Smooth muscle cell (in vitro differentiated cells): ENCODE results near the gene CCNL2. TPM values are rescaled to one million over a fixed set of nuclear protein-coding genes. Genes with fewer than 3 reads are reported as not detected.
"Not testable (repeated sequence)": the region's sequence is repeated elsewhere in the genome, so short reads cannot be mapped to it uniquely, and the experiment has no call there.

Experiments used
- DNase-seq: peaks from one replicate; lab custom pipeline; 2025; ENCODE audit not compliant: unreplicated experiment; lab: John Stamatoyannopoulos, UW
- H2AFZ ChIP-seq: fragments of 200-600 bp; sonication (generic); 2 replicates; pipeline ENCODE4 v1.6.0; 2016; ENCODE audit warnings: antibody characterized with exemption, low read depth, mild to moderate bottlenecking
- H3F3A ChIP-seq: fragments of 200-600 bp; sonication (generic); 2 replicates; pipeline ENCODE4 v1.6.0; 2017; ENCODE audit warnings: antibody characterized with exemption, low read depth
- H3K27ac ChIP-seq: fragments of 200-600 bp; sonication (generic); 2 replicates; pipeline ENCODE4 v1.5.1; 2016; ENCODE audit warnings: low read depth, mild to moderate bottlenecking
- H3K27me3 ChIP-seq: fragments of 200-600 bp; sonication (generic); 2 replicates; pipeline ENCODE4 v1.6.1; 2016; ENCODE audit warnings: low read depth, mild to moderate bottlenecking
- H3K36me3 ChIP-seq: fragments of 200-600 bp; sonication (generic); 2 replicates; pipeline ENCODE4 v1.5.1; 2016; ENCODE audit warnings: low read depth
- H3K4me1 ChIP-seq: fragments of 200-600 bp; sonication (generic); 2 replicates; pipeline ENCODE4 v1.5.1; 2016; ENCODE audit warnings: low read depth
- H3K4me2 ChIP-seq: fragments of 200-600 bp; sonication (generic); 2 replicates; pipeline ENCODE4 v1.6.0; 2016; ENCODE audit warnings: mild to moderate bottlenecking
- H3K4me3 ChIP-seq: fragments of 200-600 bp; sonication (generic); 2 replicates; pipeline ENCODE4 v1.5.1; 2016; ENCODE audit warnings: mild to moderate bottlenecking
- H3K79me2 ChIP-seq: fragments of 200-600 bp; sonication (generic); 2 replicates; pipeline ENCODE4 v1.6.0; 2016; ENCODE audit warnings: low read depth, mild to moderate bottlenecking
- H3K9ac ChIP-seq: fragments of 200-600 bp; sonication (generic); 2 replicates; pipeline ENCODE4 v1.6.0; 2016; ENCODE audit warnings: low read depth
- H3K9me3 ChIP-seq: fragments of 200-600 bp; sonication (generic); replicated peaks from 2 replicates; pipeline ENCODE4 v1.5.1; 2016; ENCODE audit warnings: low read depth
- H4K20me1 ChIP-seq: fragments of 200-600 bp; sonication (generic); 2 replicates; pipeline ENCODE4 v1.6.0; 2016; ENCODE audit warnings: low read depth
- CTCF ChIP-seq: fragments of 200-600 bp; sonication (generic); IDR thresholded peaks from 2 replicates; pipeline ENCODE4 v1.5.1; 2017; ENCODE audit warnings: borderline replicate concordance, mild to moderate bottlenecking, antibody characterized with exemption; ENCODE audit not compliant: insufficient read depth, poor library complexity, severe bottlenecking
- WGBS: methylation state at CpG from one replicate; pipeline ENCODE4 v1.1.7; 2016; ENCODE audit warnings: low lambda C conversion rate; 5-methylcytosine and 5-hydroxymethylcytosine counted together
- polyA plus RNA-seq: library from polyadenylated mRNA; unstranded; fragments of >200 nt; fragmentation: Nextera tagmentation; extraction: Ambion mirVana; gene quantifications from 2 replicates; pipeline ENCODE4 v1.2.1, GENCODE V29; 2016
- total RNA-seq: library from RNA; depleted of rRNA; stranded (reverse); fragments of >200 nt; gene quantifications from 2 replicates; pipeline ENCODE4 v1.2.3, GENCODE V29; 2014

The CCNL2 gene
- total and polyA plus RNA-seq, 2 experiments from 2014 or later: 144 to 180 TPM

GRCh38 chr1:1371364-1371745, 27.8 kb downstream of the CCNL2 start:
- H3K9ac ChIP-seq: no peak overlapping the region
- WGBS: 96% methylated on average over 12 of the region's 12 CpGs
- H3F3A ChIP-seq: peaks cover 6% of the 10 kb centered on the region
- no peak overlapping the region for H2AFZ ChIP-seq
- no peak overlapping the region for H3K27ac ChIP-seq
- no peak overlapping the region for H3K4me2 ChIP-seq
- no peak for DNase-seq
- H3K27me3 ChIP-seq: no peaks in the 10 kb centered on the region
- H4K20me1 ChIP-seq: no peaks in the 10 kb centered on the region
- no peak overlapping the region for H3K4me3 ChIP-seq
- peaks cover 12% of the 10 kb centered on the region for H3K4me1 ChIP-seq
- no peaks in the 10 kb centered on the region for H3K36me3 ChIP-seq
- no peaks in the 10 kb centered on the region for H3K9me3 ChIP-seq
- H3K79me2 ChIP-seq: peaks cover 29% of the 10 kb centered on the region
- TF ChIP-seq CTCF: no peak

GRCh38 chr1:1370771-1371300, 28.3 kb downstream of the CCNL2 start:
- Histone ChIP-seq H4K20me1 (no peaks in the 10 kb centered on the region), H3K36me3 (no peaks in the 10 kb centered on the region), H3F3A (peaks cover under 1% of the 10 kb centered on the region), H3K27me3 (no peaks in the 10 kb centered on the region), H3K9ac (no peak overlapping the region), H3K9me3 (no peaks in the 10 kb centered on the region), H3K4me3 (no peak overlapping the region), H3K27ac (no peak overlapping the region), H3K4me1 (peaks cover 9% of the 10 kb centered on the region), H2AFZ (no peak overlapping the region), H3K4me2 (no peak overlapping the region), H3K79me2 (peaks cover 29% of the 10 kb centered on the region)
- no peak for DNase-seq
- TF ChIP-seq CTCF: no peak
- 94% methylated on average over 15 of the region's 16 CpGs for WGBS

GRCh38 chr1:1370094-1370493, 29.0 kb downstream of the CCNL2 start:
- not testable (repeated sequence) for H2AFZ ChIP-seq, H4K20me1 ChIP-seq, DNase-seq, H3K9ac ChIP-seq, H3K4me2 ChIP-seq, H3K36me3 ChIP-seq, H3K4me3 ChIP-seq, H3K27me3 ChIP-seq, H3K27ac ChIP-seq, H3K4me1 ChIP-seq, H3F3A ChIP-seq, H3K9me3 ChIP-seq
- peaks cover 29% of the 10 kb centered on the region for H3K79me2 ChIP-seq
- 95% methylated on average over 14 of the region's 14 CpGs for WGBS

- Histone ChIP-seq H4K20me1 (no peaks in the 10 kb centered on the region), H3K4me3 (no peak overlapping the region), H3K4me2 (no peak overlapping the region), H3K27ac (no peak overlapping the region), H3K9me3 (no peaks in the 10 kb centered on the region), H3K4me1 (peaks cover 1% of the 10 kb centered on the region), H3K36me3 (no peaks in the 10 kb centered on the region), H2AFZ (no peak overlapping the region), H3K79me2 (peaks cover 6% of the 10 kb centered on the region), H3F3A (no peaks in the 10 kb centered on the region), H3K9ac (no peak overlapping the region), H3K27me3 (no peaks in the 10 kb centered on the region)
- no peak for TF ChIP-seq CTCF
- DNase-seq: no peak
- WGBS: 98% methylated on average over 5 of the region's 5 CpGs
These were observed 31.8 kb downstream of the CCNL2 start for GRCh38 chr1:1367315-1367714.
